NCI-H1436 treated with DMSO at 0.1 percent for 48 hours (cell line): ENCODE data around the gene KCNQ4.

Source experiments
- DNase-seq: peaks from one replicate; lab custom pipeline; 2025; lab: John Stamatoyannopoulos, UW

KCNQ4 gene

DNA sequence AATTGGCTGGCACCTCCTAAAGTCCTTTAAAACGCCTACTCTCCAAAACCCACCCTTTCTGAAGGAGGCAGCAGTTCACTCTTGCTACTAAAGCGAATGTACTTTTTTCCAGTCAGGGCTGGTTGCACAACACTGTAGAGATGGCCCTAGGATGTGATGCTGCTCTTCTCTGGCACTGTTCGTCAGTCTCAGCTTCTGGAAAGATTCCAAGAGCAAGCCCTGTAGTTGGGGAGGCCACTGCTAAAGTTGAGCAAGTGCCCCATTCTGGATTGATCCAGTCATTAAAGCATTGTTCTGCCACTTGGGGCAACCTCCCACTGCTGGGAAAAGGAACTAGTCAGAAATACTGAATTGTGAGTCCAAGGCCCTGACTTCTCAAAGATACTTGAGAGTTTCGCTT lies 28.5 kb upstream of the KCNQ4 start:
- DNase-seq, result no peak

DNA sequence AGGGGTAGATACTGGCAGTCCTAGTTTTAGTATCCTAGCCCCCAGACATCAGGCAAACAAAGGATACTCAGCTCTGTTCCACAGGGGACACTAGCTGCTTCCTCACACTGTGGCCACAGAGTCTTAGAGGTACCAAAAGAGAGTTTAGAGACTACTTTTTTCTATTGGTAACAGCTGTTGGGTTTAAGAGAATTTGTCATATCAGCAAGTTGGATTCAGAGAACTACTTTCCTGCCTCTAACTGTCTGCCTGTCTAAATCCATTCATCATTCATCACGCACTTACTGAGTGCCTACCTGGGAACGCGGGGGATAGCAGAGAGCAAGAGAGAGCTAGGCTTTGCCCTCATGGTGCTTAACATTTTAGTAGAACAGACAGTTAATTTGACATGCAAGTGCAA lies 27.1 kb upstream of the KCNQ4 start:
- no peak for DNase-seq

DNA sequence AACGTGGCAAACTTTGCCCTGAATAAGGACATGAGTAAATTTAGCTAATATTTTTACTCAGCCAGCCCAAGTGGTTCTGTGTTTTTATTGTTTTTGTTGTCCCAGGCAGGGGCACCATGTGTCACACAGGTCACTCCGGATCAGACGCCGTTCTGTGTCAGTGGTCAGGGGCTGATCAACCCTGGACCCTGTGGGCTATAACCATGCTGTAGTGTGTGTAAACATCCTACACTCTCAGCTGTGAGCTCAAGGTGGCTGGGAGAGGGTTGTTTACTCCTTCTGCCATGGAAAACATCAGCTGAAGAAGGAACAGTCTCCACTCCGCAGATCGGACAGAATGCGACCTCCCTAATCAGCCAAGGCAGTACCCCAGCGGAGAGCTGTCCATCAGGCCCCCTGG lies 26.5 kb upstream of the KCNQ4 start:
- DNase-seq, result no peak

DNA sequence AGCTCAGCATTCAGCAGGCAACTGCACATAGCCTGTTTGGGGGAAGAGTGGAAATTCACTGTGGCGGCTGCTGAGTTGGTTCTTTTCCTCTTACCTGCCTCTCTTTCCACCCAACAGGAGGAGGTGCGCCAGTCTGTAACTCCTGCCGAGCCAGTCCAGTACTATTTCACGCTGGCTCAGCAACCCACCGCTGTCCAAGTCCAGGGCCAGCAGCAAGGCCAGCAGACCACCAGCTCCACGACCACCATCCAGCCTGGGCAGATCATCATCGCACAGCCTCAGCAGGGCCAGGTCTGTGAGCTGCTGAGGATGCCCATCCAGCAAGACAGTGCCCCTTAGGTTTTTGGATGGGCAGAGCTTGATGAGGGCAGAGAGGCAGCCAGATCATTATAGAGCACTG lies 25.6 kb upstream of the KCNQ4 start:
- DNase-seq, result no peak

DNA sequence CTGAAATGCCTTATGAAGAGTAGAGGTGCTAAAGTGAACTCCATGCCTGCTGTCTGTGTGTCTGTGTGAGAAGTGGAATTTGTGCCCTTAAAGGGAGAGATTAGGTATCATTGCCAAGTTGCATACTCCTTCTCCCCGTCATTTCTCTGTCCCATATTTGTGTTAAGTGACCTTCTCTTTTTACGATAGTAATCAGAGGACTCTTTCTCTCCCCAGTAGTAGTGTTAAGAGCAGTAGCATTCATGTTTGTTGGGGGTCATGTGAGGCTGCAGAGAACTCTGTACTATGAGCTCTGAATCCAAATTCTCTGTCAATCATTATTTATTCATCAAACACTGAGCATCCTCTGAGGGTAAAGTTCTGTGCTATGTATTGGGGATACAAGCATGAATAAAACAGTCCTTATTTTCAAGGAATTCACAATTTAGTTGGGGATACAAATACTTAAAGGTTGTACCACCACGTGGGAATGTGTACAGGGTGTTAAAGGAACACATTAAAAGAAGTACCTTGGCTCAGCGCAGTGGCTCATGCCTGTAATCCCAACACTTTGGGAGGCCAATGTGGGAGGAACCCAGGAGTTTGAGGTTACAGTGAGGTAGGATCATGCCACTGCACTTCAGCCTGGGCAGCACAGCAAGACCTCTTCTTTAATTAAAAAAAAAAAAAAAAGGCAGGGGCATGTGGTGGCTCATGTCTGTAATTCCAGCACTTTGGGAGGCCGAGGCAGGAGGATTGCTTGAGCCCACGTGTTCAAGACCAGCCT lies 24.8 kb upstream of the KCNQ4 start:
- no peak for DNase-seq

DNA sequence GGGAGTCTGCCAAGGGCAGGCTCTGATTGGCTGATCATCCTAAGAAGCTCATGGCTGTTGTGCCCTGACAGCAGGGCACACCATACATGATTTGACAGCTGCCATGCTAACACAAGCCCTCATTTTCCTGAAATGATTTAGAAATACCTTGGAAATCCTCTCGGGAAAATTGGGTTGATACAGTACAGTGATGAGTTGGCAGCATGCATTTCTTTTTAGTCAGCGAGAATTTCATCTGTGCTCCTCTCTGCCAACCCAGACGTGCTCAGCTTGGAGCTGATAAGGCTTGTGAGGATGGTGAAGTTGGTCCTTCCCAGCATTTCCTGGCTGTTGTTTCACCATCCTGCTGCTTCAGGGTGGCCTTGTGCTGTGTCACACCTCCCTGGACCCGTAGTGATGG lies 22.6 kb upstream of the KCNQ4 start:
- no peak for DNase-seq

DNA sequence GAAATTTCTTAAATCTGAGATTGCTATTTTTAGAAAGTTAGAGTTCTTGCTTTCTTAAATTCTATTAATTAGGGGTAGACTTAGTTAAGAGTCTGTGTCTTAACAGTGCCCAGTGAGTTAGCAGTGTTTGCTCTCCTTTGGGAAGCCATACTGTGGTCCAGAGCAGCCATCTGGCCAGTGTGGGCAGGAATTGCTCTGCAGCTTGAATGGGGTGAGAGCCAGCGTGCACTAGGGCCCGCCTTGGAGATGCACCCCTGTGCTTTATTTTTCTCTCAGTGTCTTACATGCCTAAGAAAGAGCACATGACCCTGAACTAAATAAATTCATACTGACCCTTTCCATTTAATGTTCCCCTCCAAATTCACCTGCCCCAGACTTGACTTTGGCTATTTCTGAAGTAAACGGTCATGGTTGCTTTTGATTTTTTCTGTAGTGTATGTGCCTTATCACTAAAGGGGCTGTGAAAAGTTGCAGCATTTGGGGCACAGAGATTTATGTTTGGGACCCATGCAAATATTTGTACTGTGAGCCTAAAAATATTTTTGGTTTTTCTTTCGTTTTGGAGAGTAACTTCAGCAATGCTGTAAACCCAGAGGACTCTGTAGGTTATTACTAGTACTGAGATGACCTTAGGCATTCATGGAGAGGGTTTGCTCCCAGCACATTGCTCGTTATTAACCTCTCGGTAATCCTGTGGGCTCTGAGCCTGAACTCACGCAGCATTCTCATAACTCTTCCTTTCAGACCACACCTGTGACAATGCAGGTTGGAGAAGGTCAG lies 21.3 kb upstream of the KCNQ4 start:
- no peak for DNase-seq

DNA sequence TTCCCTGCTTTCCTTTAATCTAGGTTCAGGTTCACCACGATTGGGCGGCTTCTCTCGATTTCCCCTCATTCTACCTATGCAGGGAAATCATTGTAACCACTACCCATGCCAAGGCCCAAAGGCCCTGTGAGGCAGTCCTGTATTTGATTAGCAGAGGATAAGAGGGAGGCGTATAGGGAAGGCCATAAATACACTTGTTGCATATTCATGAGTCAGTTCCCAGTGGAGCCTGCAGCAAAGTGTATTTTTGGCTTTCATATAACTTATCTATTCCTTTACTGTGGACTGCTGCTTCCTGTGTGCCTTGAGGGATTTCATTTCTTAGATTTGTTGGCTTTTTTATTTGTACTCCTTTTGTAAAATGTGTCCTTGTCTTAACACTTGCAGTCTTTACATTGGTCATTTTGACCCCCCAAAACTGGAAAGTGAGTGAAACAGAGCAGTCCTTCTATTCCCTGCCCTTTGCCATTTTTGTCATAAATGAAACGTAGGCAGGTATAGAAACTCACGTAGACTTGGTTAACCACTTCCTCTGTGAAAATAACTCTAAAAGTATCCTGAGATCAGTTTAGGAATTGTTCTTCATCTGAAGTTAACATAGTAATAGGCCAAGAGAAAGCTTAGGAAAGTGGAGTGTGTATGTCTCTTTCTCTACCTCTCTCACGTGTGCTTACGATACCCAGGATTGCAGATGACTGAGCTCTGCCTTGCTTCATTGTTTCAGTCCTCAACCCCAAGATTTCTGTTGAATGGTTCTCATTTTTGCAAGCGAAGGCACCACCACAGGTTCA lies 19.6 kb upstream of the KCNQ4 start:
- DNase-seq, result no peak

DNA sequence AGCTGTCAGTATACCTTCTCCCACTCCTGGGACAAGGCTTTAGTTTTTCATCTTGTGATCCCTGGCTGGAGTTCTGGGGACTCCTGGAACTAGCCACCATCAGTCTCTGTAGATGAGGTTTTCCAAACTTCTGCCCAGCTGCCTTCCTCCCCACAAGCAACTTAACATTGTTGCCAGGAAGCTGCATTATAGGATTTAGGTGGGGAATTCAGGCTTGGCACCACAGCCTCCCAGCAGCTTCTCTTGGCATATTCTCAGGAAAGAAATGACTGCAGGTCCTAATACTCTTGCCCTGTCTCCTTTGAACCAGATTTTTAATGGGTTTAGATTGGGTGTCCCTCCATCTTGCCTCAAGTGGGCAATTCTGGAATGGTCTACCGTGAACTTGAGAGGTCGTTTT lies 18.6 kb upstream of the KCNQ4 start:
- DNase-seq, result no peak

DNA sequence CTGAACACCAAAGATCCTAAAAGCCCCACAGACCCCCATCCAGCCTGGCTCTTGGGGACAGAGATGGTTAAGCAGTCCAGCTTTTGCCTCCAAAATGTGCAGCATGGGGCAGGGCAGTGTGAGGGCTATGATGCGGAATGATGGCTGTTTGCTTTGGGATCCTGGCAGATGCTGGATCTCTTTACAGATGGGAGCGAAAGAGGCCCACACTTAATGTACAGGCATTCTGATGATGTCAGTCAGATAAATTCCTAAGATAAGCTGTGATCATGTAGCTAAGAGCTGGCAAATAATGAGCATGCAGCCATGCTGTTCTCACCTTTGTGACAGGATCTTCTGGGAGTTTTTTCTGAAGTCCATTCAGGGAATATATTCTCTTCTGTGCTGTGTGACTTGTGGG lies 17.6 kb upstream of the KCNQ4 start:
- no peak for DNase-seq

DNA sequence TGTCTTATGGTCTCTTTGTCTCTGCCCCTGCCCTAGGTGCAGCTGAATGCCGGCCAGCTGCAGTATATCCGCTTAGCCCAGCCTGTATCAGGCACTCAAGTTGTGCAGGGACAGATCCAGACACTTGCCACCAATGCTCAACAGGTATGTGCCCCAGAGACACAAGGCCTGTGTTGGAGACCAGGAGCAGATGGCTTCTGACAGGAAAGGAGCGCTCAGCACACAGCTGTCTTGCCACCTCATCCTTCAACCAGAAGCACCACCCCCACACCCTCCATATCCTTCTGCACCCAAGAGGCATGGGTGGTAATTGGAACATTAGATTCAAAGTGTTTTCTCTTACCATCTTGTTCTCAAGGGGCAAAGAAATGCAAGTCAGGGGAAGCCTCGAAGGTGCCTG lies 17.0 kb upstream of the KCNQ4 start:
- no peak for DNase-seq

DNA sequence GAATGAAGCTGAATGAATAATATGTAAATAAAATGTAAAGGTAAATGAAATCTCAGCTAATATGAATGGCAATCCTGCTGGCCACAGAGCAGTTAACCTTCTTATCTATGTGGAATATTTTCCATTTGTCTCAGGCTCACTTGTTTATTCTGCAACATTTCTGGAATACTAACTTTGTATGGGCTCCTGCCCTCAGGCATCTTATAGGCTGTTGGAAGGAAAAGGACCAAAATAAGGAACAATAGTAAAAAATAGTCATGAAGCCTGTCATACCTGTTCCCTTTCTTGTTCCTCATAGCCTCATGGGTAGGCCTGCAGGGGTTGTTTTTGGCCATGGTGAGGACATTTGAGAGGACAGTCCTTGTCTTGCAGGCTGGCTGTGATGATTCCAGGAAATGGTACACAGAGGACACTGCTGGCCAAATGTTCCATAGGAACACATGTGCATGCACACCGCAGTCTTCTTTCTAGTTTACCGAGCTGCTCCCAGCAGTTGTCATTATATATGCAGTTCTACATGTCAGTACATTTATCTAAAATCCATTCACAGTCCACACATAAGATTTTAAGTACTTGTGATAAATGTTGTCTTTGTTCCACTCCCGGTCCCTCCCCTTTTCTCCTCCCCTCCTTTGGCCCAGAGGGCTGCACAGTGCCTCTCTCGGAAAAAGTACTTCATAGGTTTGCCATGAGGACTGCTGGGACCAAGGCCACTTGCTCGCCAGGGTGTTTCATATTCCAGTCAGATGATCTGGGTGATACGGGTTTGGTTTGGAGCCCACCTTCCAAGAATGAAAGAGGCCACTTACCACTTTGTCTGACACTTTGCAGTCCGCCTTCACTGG lies 15.2 kb upstream of the KCNQ4 start:
- no peak for DNase-seq

DNA sequence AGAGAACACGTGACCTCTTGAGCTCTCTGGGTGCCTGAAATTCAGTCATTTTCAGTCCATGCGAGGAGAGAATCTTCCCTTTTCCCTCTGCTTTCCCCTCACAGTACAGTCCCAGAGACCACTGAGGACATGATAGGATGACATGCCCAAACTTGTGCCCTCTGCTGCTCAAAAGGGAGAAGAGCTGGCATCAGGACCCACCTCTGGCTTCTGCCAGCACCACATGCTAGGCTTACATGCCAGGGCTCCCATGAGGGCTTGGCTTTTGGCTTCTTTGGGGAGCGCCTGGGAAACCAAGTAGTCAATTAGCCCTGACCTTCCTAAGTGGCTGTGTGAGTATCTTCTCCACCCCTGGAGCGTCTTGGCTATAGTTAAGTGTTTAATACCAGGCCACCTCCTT lies 13.8 kb upstream of the KCNQ4 start:
- DNase-seq, result no peak

DNA sequence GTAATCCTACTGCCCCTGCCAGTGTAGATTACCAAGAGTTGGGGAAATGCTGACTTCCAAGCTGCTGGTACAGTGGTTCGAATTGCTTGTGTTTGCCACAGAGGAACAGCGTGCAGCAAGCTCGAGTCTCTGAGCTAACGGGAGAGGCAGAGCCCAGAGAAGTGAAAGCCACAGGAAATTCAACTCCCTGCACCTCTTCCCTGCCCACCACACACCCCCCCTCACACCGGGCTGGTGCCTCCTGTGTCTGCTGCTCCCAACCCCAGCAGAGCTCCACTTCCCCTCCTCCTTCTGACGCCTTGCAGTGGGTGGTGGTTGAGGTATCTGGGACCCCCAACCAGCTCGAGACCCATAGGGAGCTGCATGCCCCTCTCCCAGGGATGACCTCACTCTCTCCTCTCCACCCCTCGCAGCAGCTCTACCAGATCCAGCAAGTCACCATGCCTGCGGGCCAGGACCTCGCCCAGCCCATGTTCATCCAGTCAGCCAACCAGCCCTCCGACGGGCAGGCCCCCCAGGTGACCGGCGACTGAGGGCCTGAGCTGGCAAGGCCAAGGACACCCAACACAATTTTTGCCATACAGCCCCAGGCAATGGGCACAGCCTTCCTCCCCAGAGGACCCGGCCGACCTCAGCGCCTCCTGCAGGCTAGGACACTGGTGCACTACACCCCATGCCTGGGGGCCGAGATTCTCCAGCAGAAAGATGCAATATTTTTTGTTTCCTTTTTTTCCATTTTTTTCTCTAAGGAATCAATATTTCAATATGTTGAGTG lies 13.1 kb upstream of the KCNQ4 start:
- DNase-seq, result no peak

DNA sequence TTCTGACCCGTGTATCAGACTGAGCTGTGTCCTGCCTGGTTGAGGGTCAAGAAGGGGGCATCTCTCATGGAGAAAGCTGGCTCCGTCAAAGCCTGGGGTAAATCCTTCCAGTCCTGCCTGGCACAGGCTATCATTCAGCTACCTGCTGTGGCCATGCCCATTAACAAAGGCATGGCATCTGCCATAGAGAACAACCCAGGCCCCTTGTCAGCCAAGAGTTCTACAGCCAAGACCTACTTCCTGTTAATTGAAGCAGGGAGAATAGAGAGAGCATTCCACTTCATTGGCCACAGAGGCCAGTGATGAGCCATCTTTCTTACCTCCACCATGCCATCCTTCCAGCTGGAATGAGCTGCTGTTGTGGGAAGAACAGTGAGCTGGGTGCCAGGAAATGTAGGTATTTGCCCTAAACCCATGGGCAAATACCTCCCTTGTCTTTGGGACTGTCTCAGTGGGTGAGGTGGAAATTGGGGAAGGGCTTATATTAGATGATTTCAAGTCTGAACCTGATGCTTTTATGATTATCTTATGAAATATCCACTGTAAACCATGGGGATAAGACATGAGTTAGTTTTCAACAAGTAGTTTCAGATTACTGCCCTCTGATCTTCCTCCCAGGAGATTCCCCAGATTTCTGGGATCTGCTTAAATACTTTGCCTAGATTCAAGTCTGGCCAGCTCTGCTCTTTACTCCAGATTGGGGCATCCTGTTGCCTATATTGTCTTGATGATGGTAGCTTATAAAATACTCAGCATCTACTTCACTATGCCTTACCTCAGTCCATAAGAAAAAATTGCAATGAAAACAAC lies 11.2 kb upstream of the KCNQ4 start:
- DNase-seq, result no peak

DNA sequence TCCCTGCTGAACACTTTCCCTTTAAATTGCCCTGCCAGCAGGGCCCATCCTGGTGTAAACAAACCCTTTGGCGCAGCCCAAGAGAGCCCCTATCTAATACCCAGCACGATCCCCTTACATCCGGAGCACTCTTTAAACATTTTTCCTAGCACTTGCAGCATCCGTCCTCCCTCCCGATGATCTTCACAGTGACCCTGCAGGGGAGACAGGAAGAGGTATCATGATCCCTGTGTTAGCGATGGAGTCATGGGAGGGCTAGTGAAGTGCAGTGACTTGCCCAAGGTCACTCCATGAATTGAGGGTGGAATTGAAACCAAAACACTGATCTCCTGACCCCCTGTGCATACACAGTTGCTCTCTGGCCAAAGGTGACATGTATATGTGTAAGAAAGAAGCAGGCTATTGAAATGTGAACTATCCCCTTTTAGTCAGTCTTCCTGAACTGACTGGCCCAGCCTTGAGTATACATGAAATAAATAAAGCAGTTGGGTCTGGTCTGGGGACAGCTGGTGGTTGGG lies 9.8 kb upstream of the KCNQ4 start:
- DNase-seq, result no peak

DNA sequence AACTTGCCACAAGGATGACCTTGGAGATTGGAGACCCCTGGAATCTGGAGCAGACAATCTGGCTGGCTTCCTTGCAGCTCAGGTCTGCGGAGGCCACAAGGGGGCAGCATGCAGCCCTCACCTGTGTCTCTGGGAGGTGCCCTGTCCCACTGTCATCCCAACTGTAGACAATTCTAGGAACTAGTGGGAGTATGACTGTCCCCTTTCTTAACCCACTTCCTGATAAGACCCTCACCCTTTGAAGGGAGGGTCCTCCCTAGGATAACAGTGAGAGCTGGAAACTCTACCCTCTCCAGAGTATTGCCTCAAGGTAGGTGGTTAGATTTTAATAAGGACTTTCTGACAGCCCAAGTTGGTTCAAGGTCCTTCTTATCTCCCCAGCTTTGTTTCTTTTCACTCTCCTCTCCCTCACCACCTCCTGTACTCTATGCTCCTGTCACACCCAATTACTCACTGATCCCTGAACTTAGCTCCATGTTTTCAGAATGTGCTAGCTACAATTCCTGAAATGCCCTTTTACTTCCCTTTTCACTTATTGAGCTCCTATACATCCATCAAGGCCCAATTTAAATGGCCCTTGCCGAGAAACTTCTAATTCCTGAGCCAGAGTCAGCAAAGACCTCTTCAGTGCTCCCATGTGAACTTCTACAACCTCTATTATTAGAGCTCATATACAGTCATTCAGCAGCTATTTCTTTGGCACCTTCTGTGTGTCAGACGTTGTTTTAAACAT lies 9.2 kb upstream of the KCNQ4 start:
- no peak for DNase-seq

DNA sequence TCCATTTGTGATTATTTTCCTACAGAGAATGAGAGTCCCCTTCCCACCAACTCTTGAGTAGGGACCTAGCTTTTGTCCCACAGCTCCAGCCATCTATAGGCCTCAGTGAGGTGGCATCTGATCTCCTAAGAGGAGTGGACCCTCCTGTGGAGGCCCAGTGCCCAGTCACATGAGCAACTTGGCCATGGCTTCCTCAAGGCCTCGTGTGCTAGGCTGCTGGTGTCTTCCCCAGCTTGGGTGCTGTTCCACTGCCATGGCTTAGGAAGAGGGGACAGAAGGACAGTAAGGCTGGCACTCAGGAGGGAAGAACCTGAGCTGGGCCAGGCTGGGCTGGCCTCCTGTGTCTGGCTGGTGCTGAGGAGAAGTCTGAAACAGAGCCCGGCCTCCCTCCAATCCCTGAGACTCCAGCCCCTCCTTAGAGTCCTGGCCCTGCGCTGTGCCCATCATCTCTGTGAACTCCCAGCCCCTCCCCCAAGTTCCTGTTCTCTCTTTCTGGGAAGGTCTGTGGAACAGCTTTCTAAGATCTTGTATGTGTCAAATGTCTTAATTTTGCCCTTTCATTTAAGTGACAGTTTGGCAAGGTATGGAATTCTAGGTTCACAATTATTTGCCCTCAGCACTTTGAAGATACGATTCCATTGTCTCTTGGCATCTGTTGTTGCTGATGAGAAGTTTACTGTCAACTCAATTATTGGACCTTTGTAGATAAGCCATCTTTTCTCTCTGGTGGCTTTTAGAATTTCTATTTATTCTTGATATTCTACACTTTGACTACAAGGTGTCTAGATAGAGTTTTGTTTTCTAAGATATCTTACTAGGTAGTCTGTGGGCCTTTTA lies 7.1 kb upstream of the KCNQ4 start:
- DNase-seq, result no peak
